CD4-positive, alpha-beta T cell treated with Interleukin-4 for 4 hours (primary cell): ENCODE results near the gene RUNX1.

ENCODE experiments used
- DNase-seq: peaks from one replicate; pipeline ENCODE4 v3.0.0-alpha.2; 2020

The RUNX1 gene

GRCh38 chr21:34889320-34889675 lies 159.8 kb downstream of the RUNX1 start:
- DNase-seq, result peak; percentile 42

- DNase-seq, result peak; percentile 75
These were observed 160.4 kb downstream of the RUNX1 start for GRCh38 chr21:34888569-34889319.

DNA sequence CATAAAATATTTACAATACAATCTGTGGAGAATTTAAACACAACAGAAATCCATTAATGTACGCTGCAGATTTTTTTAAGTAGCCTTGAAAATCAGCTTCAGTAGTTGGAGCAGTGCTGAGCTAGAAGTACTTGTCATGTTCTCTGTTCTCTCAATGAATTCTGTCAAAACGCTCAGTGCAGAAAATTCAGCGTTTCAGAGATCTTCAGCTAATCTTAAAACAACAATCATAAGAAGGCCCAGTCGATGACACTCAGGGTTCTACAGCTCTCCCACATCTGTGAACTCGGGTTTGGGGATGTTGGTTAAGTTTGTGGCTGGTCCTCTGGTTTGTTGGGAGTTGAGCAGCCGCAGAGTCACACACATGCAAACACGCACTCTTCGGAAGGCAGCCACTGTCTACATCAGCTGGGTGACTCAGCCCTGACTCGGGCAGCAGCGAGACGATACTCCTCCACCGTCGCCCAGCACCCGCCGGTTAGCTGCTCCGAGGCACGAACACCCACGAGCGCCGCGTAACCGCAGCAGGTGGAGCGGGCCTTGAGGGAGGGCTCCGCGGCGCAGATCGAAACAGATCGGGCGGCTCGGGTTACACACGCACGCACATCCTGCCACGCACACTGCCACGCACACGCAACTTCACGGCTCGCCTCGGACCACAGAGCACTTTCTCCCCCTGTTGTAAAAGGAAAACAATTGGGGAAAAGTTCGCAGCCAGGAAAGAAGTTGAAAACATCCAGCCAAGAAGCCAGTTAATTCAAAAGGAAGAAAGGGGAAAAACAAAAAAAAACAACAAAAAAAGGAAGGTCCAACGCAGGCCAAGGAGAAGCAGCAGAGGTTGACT lies 161.2 kb downstream of the RUNX1 start:
- peak; percentile 92 for DNase-seq

GRCh38 chr21:34887105-34887442 lies 162.0 kb downstream of the RUNX1 start:
- DNase-seq, result no peak

DNA sequence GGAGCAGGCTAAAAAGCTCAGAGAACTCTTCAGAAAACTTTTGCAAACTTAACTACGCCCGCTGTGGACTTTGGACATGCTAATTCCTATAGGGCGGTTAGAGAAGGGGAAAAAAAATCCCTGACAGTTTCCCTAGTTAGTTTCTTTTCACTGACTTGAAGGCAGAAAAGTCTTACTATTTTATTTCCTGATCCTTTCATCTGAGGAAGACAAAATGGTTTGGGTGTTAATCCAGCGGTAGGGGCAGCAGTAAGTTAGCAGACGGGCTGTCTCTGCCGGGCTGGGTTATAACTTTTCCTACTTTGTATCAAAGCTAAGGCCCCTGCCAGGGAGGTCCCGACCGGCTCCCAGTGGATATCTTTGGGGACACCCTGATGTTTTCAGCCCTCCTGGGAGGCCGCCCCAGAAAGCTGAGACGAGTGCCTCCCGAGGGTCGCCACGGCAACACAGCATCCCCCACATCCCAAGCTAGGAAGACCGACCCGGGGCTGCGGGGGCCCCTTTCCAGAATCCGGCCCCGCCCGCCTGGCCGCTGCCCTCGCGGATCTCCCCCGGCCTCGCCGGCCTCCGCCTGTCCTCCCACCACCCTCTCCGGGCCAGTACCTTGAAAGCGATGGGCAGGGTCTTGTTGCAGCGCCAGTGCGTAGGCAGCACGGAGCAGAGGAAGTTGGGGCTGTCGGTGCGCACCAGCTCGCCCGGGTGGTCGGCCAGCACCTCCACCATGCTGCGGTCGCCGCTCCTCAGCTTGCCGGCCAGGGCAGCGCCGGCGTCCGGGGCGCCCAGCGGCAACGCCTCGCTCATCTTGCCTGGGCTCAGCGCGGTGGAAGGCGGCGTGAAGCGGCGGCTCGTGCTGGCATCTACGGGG lies 162.6 kb downstream of the RUNX1 start:
- no peak for DNase-seq

GRCh38 chr21:34885626-34886239 lies 163.4 kb downstream of the RUNX1 start:
- no peak for DNase-seq

- DNase-seq, result no peak
These were observed 164.0 kb downstream of the RUNX1 start for GRCh38 chr21:34885125-34885524.

GRCh38 chr21:34884346-34884929 lies 164.7 kb downstream of the RUNX1 start:
- DNase-seq, result no peak

- DNase-seq, result no peak
These were observed 165.4 kb downstream of the RUNX1 start for GRCh38 chr21:34883491-34884271.

- DNase-seq, result no peak
These were observed 166.4 kb downstream of the RUNX1 start for GRCh38 chr21:34882719-34883131.

DNA sequence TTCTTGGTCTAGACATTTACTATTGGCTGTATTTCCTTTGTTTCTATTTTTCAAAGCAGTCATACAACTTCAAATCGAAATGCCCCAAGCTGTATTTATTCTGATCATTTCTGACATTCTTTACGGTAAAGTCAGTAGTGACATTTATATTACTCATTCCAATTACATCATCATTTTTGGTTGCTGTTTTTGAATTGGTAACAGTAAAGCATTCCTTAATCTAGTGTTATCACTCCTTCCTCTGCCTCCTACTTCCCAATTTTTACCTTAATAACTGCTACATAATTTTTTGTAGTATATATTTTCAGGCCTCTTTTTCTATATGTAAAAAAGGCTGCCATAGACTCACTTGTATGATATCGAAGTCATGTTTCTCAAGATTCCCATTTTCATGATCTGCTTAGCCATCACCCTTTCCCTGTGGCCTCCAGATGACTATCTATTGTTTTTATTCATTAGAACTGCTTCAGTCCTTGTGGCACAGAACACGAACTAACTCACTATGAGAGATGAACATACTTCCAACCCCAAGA lies 167.2 kb downstream of the RUNX1 start:
- no peak for DNase-seq

DNA sequence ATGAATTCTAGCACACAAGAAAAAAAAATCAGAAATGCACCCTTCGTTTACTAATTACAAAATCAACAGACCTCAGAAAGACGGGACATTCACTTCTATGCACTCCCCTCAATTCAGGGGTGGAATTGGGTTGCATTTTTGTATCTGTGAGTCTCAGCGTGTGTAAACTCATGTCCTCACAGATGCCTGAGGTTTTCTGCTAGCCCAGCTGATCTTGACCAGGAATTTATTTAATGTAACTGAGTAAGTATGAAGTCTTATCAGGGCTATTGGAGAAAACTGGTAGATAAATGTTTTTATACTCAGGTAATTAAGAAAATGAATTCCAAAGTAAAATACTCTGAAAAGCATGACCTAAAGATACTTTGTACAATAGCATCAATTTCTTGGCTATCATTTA lies 167.7 kb downstream of the RUNX1 start:
- no peak for DNase-seq

GRCh38 chr21:34880401-34880800 lies 168.7 kb downstream of the RUNX1 start:
- DNase-seq, result no peak

- no peak for DNase-seq
These were observed 170.2 kb downstream of the RUNX1 start for GRCh38 chr21:34878940-34879339.

GRCh38 chr21:34878501-34878900 lies 170.6 kb downstream of the RUNX1 start:
- no peak for DNase-seq

DNA sequence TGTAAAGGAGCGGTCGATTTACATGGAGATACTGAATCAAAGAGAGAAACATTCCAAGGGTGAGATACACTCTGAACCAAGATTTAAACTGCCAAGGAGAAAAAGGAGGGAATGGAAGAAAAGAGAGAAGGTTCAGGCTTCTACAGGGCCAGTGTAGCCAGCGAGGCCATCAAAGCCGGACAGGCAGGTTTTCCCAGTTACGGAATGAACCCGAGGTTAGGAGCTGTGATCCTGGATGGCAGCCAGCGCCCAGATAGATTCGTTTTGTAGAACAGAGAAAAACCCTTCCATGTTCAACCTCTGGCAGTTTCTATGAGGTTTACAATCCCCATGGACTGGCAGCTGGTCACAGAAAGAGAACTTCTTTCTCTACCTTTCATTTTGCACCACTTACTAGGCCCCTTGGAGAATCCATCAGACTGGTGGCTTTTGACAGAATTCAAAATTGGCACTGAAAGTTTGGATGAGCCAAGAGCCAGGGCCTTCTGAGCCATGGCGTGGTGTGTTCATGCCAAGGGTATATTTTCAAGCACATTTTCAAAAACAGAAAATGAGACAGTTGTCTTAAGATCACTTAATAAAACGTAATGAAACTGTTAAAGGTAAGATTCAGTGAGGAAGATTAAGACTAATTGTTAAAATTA lies 171.5 kb downstream of the RUNX1 start:
- no peak for DNase-seq

GRCh38 chr21:34875830-34876229 lies 173.3 kb downstream of the RUNX1 start:
- no peak for DNase-seq

GRCh38 chr21:34874684-34875513 lies 174.2 kb downstream of the RUNX1 start:
- no peak for DNase-seq

- DNase-seq, result no peak
These were observed 177.8 kb downstream of the RUNX1 start for GRCh38 chr21:34871026-34871908.
